HepG2 (cell line): ENCODE measurements around the gene TNFRSF18. TPM values are rescaled to one million over a fixed set of nuclear protein-coding genes. Genes with fewer than 3 reads are reported as not detected.

Experiments
- FLYWCH1 ChIP-seq: sonication (generic); formaldehyde crosslinking; IDR thresholded peaks from 2 replicates; pipeline ENCODE4 v1.8.1; 2023; ENCODE audit warnings: mild to moderate bottlenecking, missing genetic modification reagents
- FOXP1 ChIP-seq, 2 experiments: fragments of 450-650 bp in 1 of 2; IDR thresholded peaks; 2 replicates each; pipeline ENCODE4 v1.6.1; 2017 to 2018; ENCODE audit warnings: antibody characterized with exemption in 1 of 2
- KMT2B ChIP-seq: IDR thresholded peaks from 2 replicates; pipeline ENCODE4 v1.6.1; 2016; ENCODE audit warnings: missing genetic modification reagents, missing compliant biosample characterization
- LCORL ChIP-seq, 2 experiments: fragments of 450-650 bp in 1 of 2; sonication (generic) in 1 of 2; formaldehyde crosslinking in 1 of 2; IDR thresholded peaks; 2 replicates each; pipeline versions ENCODE4 v1.5.0 to v1.6.1; 2017 to 2020; ENCODE audit warnings: antibody characterized with exemption in 1 of 2, missing genetic modification reagents in 1 of 2
- MED13 ChIP-seq: sonication (generic); formaldehyde crosslinking; IDR thresholded peaks from 2 replicates; pipeline ENCODE4 v1.5.0; 2020; ENCODE audit warnings: missing genetic modification reagents
- MIXL1 ChIP-seq: IDR thresholded peaks from 2 replicates; pipeline ENCODE4 v1.6.1; 2016
- PCBP1 ChIP-seq: fragments of 200-400 bp; formaldehyde crosslinking; IDR thresholded peaks from 2 replicates; pipeline ENCODE4 v1.6.1; 2017; ENCODE audit warnings: mild to moderate bottlenecking, low read depth, low read length, borderline replicate concordance
- RFXANK ChIP-seq: IDR thresholded peaks from 2 replicates; pipeline ENCODE4 v1.6.1; 2016
- SMAD1 ChIP-seq: sonication (generic); formaldehyde crosslinking; IDR thresholded peaks from 2 replicates; pipeline ENCODE4 v1.4.0; 2020; ENCODE audit warnings: missing genetic modification reagents, low read depth, mild to moderate bottlenecking, borderline replicate concordance
- ZFP82 ChIP-seq: sonication (generic); formaldehyde crosslinking; IDR thresholded peaks from 2 replicates; pipeline ENCODE4 v1.5.1; 2020; ENCODE audit warnings: mild to moderate bottlenecking, missing genetic modification reagents, borderline replicate concordance
- ZFP90 ChIP-seq: sonication (generic); formaldehyde crosslinking; IDR thresholded peaks from 2 replicates; pipeline ENCODE4 v1.8.0; 2022; ENCODE audit warnings: missing genetic modification reagents, mild to moderate bottlenecking, inconsistent platforms, borderline replicate concordance
- ZNF124 ChIP-seq: sonication (generic); formaldehyde crosslinking; IDR thresholded peaks from 2 replicates; pipeline ENCODE4 v1.4.0; 2020; ENCODE audit warnings: missing genetic modification reagents
- ZNF17 ChIP-seq: sonication (generic); formaldehyde crosslinking; IDR thresholded peaks from 2 replicates; pipeline ENCODE4 v1.5.0; 2020; ENCODE audit warnings: mild to moderate bottlenecking, missing genetic modification reagents
- ZNF276 ChIP-seq: sonication (generic); formaldehyde crosslinking; IDR thresholded peaks from 2 replicates; pipeline ENCODE4 v1.4.0; 2020; ENCODE audit warnings: mild to moderate bottlenecking, low read depth, missing genetic modification reagents
- ZNF547 ChIP-seq: sonication (generic); formaldehyde crosslinking; IDR thresholded peaks from 2 replicates; pipeline ENCODE4 v1.5.1; 2020; ENCODE audit warnings: mild to moderate bottlenecking, missing genetic modification reagents
- ZNF709 ChIP-seq: sonication (generic); formaldehyde crosslinking; IDR thresholded peaks from 2 replicates; pipeline ENCODE4 v1.5.0; 2020; ENCODE audit warnings: mild to moderate bottlenecking, missing genetic modification reagents
- ZNF777 ChIP-seq: sonication (generic); formaldehyde crosslinking; IDR thresholded peaks from 2 replicates; pipeline ENCODE4 v1.4.0; 2020; ENCODE audit warnings: missing genetic modification reagents
- ZNF781 ChIP-seq: sonication (generic); formaldehyde crosslinking; IDR thresholded peaks from 2 replicates; pipeline ENCODE4 v1.5.1; 2020; ENCODE audit warnings: borderline replicate concordance, mild to moderate bottlenecking, missing genetic modification reagents; ENCODE audit errors: not compliant biosample characterization
- polyA plus RNA-seq, 8 experiments: library from polyadenylated mRNA; depleted of rRNA in 3 of 8; stranded (reverse) in 7 of 8; unstranded in 1 of 8; fragments of >200 nt; fragmentation: Illumina TruSeq in 4 of 8; extraction: Trizol in 4 of 8; gene quantifications; 2 replicates each; pipeline versions ENCODE4 v1.2.1 to v1.2.3, GENCODE V29; 2011 to 2016; ENCODE audit warnings: low read depth in 4 of 8, missing spikeins in 1 of 8, mixed read lengths in 1 of 8; ENCODE audit not compliant: insufficient read depth in 1 of 8
- total RNA-seq, 5 experiments: library from RNA; depleted of rRNA; stranded (reverse); fragments of >200 nt; fragmentation: Illumina TruSeq; extraction: Trizol; gene quantifications; 2 replicates each; pipeline ENCODE4 v1.2.3, GENCODE V29; 2016; ENCODE audit warnings: low read depth in 1 of 5
- TF ChIP-seq, protein P1 (sequence below): IDR thresholded peaks from 2 replicates; pipeline ENCODE4 v1.6.1; 2016; ENCODE audit warnings: control low read depth
- TF ChIP-seq, protein P2 (sequence below): sonication (generic); formaldehyde crosslinking; IDR thresholded peaks from 2 replicates; pipeline ENCODE4 v1.5.1; 2020; ENCODE audit warnings: mild to moderate bottlenecking, missing genetic modification reagents, borderline replicate concordance

Gene TNFRSF18
- total and polyA plus RNA-seq, 2 of the 13 experiments (the other 11 are each of a cell fraction or from before 2014, with no cell fraction given): not detected

DNA sequence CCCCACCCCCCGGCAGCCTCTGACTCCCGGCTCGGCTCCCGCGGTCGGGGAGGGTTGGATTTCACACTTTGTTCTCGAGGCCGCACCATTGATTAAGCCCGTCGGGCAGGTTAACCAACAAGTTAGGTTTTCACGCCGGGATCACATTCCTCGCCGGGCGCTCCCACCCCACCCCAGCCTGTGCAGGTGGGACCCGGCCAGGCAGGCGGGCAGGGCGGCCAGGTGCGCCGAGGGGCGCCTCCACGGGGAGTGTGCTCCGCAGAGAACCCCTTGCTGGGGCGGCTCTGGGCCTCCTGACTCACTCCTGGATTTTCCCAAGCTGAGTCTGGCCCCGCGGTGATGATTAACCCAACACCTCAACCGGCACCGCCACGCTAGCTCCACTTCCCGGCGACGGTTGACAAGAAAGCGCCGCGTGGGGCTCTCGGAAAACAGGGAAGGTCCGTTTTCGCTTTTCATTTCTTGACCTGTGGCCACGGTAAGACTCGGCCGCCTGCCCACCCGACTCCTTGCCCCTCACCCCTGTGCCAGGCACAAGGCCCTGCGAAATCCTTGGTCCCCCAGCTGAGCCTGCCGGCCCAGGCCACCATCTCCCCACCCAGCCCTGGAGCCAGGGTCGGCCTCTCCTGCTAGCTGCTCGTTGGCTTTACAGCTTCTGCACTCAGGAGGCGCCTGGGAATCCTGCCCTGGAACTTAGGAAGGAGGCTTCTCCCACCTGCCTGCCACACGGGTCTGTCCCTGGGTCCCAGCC lies 41.5 kb downstream of the TNFRSF18 start (continued):
- no peak for TF ChIP-seq ZFP90 (CRISPR knock-in tag)
- no peak; the same call in 1 of the 2 replicates for TF ChIP-seq SMAD1
- no peak for TF ChIP-seq PCBP1
- no peak for TF ChIP-seq ZNF781
- no peak for TF ChIP-seq ZFP82
- no peak for TF ChIP-seq LCORL (IDR thresholded peaks at IDR 0.05)
- peak; percentile 73; the same call in 1 of the 2 replicates for TF ChIP-seq LCORL (CRISPR knock-in tag; IDR thresholded peaks at IDR 0.05)
- peak; percentile 79 for TF ChIP-seq ZNF777 (CRISPR knock-in tag)
- no peak for TF ChIP-seq ZNF17 (CRISPR knock-in tag)
- no peak for TF ChIP-seq FOXP1 (IDR thresholded peaks at IDR 0.05)
- no peak for TF ChIP-seq FOXP1 (CRISPR knock-in tag; IDR thresholded peaks at IDR 0.05)
- TF ChIP-seq ZNF709 (CRISPR knock-in tag): no peak
- TF ChIP-seq ZNF124 (CRISPR knock-in tag): no peak
- no peak for TF ChIP-seq FLYWCH1 (CRISPR knock-in tag)
- TF ChIP-seq MED13 (CRISPR knock-in tag): no peak
- TF ChIP-seq, protein P1, sequence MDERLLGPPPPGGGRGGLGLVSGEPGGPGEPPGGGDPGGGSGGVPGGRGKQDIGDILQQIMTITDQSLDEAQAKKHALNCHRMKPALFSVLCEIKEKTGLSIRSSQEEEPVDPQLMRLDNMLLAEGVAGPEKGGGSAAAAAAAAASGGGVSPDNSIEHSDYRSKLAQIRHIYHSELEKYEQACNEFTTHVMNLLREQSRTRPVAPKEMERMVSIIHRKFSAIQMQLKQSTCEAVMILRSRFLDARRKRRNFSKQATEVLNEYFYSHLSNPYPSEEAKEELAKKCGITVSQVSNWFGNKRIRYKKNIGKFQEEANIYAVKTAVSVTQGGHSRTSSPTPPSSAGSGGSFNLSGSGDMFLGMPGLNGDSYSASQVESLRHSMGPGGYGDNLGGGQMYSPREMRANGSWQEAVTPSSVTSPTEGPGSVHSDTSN: no peak
- TF ChIP-seq KMT2B: 0 out of 2 replicates have a peak, but pooled peaks have one; percentile 14
- TF ChIP-seq ZNF276 (CRISPR knock-in tag): no peak
- TF ChIP-seq, protein P2, sequence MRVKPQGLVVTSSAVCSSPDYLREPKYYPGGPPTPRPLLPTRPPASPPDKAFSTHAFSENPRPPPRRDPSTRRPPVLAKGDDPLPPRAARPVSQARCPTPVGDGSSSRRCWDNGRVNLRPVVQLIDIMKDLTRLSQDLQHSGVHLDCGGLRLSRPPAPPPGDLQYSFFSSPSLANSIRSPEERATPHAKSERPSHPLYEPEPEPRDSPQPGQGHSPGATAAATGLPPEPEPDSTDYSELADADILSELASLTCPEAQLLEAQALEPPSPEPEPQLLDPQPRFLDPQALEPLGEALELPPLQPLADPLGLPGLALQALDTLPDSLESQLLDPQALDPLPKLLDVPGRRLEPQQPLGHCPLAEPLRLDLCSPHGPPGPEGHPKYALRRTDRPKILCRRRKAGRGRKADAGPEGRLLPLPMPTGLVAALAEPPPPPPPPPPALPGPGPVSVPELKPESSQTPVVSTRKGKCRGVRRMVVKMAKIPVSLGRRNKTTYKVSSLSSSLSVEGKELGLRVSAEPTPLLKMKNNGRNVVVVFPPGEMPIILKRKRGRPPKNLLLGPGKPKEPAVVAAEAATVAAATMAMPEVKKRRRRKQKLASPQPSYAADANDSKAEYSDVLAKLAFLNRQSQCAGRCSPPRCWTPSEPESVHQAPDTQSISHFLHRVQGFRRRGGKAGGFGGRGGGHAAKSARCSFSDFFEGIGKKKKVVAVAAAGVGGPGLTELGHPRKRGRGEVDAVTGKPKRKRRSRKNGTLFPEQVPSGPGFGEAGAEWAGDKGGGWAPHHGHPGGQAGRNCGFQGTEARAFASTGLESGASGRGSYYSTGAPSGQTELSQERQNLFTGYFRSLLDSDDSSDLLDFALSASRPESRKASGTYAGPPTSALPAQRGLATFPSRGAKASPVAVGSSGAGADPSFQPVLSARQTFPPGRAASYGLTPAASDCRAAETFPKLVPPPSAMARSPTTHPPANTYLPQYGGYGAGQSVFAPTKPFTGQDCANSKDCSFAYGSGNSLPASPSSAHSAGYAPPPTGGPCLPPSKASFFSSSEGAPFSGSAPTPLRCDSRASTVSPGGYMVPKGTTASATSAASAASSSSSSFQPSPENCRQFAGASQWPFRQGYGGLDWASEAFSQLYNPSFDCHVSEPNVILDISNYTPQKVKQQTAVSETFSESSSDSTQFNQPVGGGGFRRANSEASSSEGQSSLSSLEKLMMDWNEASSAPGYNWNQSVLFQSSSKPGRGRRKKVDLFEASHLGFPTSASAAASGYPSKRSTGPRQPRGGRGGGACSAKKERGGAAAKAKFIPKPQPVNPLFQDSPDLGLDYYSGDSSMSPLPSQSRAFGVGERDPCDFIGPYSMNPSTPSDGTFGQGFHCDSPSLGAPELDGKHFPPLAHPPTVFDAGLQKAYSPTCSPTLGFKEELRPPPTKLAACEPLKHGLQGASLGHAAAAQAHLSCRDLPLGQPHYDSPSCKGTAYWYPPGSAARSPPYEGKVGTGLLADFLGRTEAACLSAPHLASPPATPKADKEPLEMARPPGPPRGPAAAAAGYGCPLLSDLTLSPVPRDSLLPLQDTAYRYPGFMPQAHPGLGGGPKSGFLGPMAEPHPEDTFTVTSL: no peak
- TF ChIP-seq RFXANK: no peak
- peak; percentile 68; the same call in 1 of the 2 replicates for TF ChIP-seq ZNF547 (CRISPR knock-in tag)
- no peak for TF ChIP-seq MIXL1 (CRISPR knock-in tag)
